ENCODE measurements around the gene SSU72.
A peak's percentile ranks its signal among the peaks of the same experiment; 100 is the strongest.
"Not testable (repeated sequence)": the region's sequence is repeated elsewhere in the genome, so short reads cannot be mapped to it uniquely, and the experiment has no call there.

SSU72 gene

GRCh38 chr1:1527092-1527816 is 47.4 kb downstream of the SSU72 start:
- no peak for DNase-seq (ENCODE audit: low read depth in 2 of 2)

GRCh38 chr1:1526476-1526875 is 48.2 kb downstream of the SSU72 start:
- not testable (repeated sequence) for DNase-seq (ENCODE audit: low read depth in 2 of 2)

GRCh38 chr1:1524750-1525383 is 49.8 kb downstream of the SSU72 start:
- DNase-seq (ENCODE audit: low read depth in 2 of 2) = not testable (repeated sequence)

GRCh38 chr1:1523651-1524050 is 51.0 kb downstream of the SSU72 start:
- not testable (repeated sequence) for DNase-seq (ENCODE audit: low read depth in 2 of 2)

- not testable (repeated sequence) for DNase-seq (ENCODE audit: low read depth in 2 of 2)
These were observed 51.4 kb downstream of the SSU72 start for GRCh38 chr1:1523226-1523625.

- not testable (repeated sequence) for DNase-seq (ENCODE audit: low read depth in 2 of 2)
These were observed 52.1 kb downstream of the SSU72 start for GRCh38 chr1:1522536-1522935.

- DNase-seq (ENCODE audit: low read depth in 2 of 2) = no peak
These were observed 53.3 kb downstream of the SSU72 start for GRCh38 chr1:1521331-1521730.

- not testable (repeated sequence) for DNase-seq (ENCODE audit: low read depth in 2 of 2)
These were observed 54.7 kb downstream of the SSU72 start for GRCh38 chr1:1519805-1520505.

GRCh38 chr1:1518621-1519007 is 56.0 kb downstream of the SSU72 start:
- not testable (repeated sequence) for DNase-seq (ENCODE audit: low read depth in 2 of 2)

GRCh38 chr1:1517973-1518620 is 56.6 kb downstream of the SSU72 start:
- no peak for DNase-seq (ENCODE audit: low read depth in 2 of 2)

GRCh38 chr1:1516923-1517322 is 57.7 kb downstream of the SSU72 start:
- DNase-seq (ENCODE audit: low read depth in 2 of 2) = not testable (repeated sequence)

GRCh38 chr1:1514376-1514775 is 60.3 kb downstream of the SSU72 start:
- not testable (repeated sequence) for DNase-seq (ENCODE audit: low read depth in 2 of 2)

GRCh38 chr1:1513675-1514074 is 61.0 kb downstream of the SSU72 start:
- DNase-seq (ENCODE audit: low read depth in 2 of 2) = not testable (repeated sequence)

GRCh38 chr1:1512425-1512824 is 62.2 kb downstream of the SSU72 start:
- DNase-seq (ENCODE audit: low read depth in 2 of 2) = not testable (repeated sequence)

GRCh38 chr1:1511533-1512285 is 63.0 kb downstream of the SSU72 start, which contains the start of gene ATAD3A:
Gene ATAD3A (plus strand): TSS chr1:1512162. CDS start chr1:1512269, 107 bp downstream.
- peak; percentile 91 to 93 for DNase-seq (ENCODE audit: low read depth in 2 of 2)

GRCh38 chr1:1510912-1511532 is 63.6 kb downstream of the SSU72 start:
- no peak for DNase-seq (ENCODE audit: low read depth in 2 of 2)

GRCh38 chr1:1509465-1509850 is 65.2 kb downstream of the SSU72 start:
- not testable (repeated sequence) for DNase-seq (ENCODE audit: low read depth in 2 of 2)

GRCh38 chr1:1508775-1509464 is 65.7 kb downstream of the SSU72 start:
- DNase-seq (ENCODE audit: low read depth in 2 of 2) = not testable (repeated sequence)

GRCh38 chr1:1507305-1507704 is 67.4 kb downstream of the SSU72 start:
- DNase-seq (ENCODE audit: low read depth in 2 of 2) = no peak

- not testable (repeated sequence) for DNase-seq (ENCODE audit: low read depth in 2 of 2)
These were observed 68.9 kb downstream of the SSU72 start for GRCh38 chr1:1505801-1506200.
